ENCODE results near the gene CCNI.

DNA sequence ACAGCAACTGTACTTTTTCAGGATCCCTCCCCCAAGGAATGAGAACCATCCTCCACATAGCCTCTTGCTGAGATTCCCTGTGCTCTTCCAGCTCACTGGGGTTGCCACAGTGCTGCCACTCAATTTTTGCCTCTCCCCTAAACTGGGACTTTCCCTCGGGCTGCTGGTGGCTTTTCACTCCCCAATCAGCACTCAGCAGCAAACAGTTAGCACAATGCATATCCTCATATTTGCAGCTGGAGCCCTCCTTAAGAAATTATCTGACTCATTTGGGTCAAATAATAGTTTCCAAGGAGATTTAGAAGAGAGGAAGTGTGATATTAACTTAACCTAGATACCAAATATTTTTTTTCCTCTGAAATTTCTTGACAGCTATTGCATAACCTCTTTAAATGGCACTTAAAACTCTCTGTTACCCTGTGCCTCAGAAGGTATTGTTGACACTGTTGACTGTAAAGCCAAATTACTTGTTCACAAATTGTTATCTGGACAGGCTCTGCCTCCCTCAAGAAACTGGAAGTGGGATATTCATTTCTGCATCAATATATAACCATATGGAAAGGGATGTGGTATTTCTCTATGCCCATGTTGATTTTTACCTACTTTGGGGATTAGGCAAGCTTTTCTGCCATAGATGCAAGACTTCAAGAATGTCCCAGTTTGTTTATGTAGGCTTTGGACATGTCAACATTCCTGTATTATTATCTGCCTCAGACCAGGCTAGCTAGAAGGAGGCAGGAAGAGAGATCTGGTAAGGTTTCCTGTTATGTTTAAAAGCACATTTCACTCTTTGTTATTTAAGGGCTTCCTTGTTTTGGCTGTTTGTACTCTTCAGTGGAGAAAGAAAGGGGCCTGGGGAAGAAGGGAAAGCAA is 68.2 kb downstream of the CCNI start:
- TF ChIP-seq, protein P1, sequence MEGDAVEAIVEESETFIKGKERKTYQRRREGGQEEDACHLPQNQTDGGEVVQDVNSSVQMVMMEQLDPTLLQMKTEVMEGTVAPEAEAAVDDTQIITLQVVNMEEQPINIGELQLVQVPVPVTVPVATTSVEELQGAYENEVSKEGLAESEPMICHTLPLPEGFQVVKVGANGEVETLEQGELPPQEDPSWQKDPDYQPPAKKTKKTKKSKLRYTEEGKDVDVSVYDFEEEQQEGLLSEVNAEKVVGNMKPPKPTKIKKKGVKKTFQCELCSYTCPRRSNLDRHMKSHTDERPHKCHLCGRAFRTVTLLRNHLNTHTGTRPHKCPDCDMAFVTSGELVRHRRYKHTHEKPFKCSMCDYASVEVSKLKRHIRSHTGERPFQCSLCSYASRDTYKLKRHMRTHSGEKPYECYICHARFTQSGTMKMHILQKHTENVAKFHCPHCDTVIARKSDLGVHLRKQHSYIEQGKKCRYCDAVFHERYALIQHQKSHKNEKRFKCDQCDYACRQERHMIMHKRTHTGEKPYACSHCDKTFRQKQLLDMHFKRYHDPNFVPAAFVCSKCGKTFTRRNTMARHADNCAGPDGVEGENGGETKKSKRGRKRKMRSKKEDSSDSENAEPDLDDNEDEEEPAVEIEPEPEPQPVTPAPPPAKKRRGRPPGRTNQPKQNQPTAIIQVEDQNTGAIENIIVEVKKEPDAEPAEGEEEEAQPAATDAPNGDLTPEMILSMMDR (conservative IDR thresholded peaks at IDR 0.05) = no peak
- no peak for TF ChIP-seq EZH2 (IDR thresholded peaks at IDR 0.05; ENCODE audit: low read depth)
